Activated naive CD8-positive, alpha-beta T cell treated with anti-CD3 and anti-CD28 coated beads for 36 hours (primary cell): ENCODE measurements around the gene DAB1. TPM values are rescaled to one million over a fixed set of nuclear protein-coding genes. Genes with fewer than 3 reads are reported as not detected.

ENCODE experiments used
- DNase-seq: peaks from one replicate; pipeline ENCODE4 v3.0.0; 2021
- H3K27ac Mint-ChIP-seq: one replicate; pipeline ENCODE4 v1.8.0; 2022; ENCODE audit warnings: mild to moderate bottlenecking, moderate library complexity, mixed read lengths
- H3K27me3 Mint-ChIP-seq: one replicate; pipeline ENCODE4 v1.8.0; 2022; ENCODE audit warnings: mild to moderate bottlenecking, mixed read lengths
- H3K36me3 Mint-ChIP-seq: one replicate; pipeline ENCODE4 v1.8.0; 2021; ENCODE audit warnings: mild to moderate bottlenecking, mixed read lengths
- H3K4me1 Mint-ChIP-seq: one replicate; pipeline ENCODE4 v1.8.0; 2021; ENCODE audit warnings: mixed read lengths
- H3K4me3 Mint-ChIP-seq: one replicate; pipeline ENCODE4 v1.8.0; 2022; ENCODE audit warnings: mild to moderate bottlenecking, moderate library complexity, mixed read lengths
- H3K9me3 Mint-ChIP-seq: one replicate; pipeline ENCODE4 v1.8.0; 2022; ENCODE audit warnings: mixed read lengths
- total RNA-seq, 2 experiments: library from RNA; stranded (reverse); gene quantifications; one replicate each; pipeline ENCODE4 v1.2.3, GENCODE V29; 2021

The DAB1 gene
- total RNA-seq, 2 experiments from 2014 or later = not detected

DNA sequence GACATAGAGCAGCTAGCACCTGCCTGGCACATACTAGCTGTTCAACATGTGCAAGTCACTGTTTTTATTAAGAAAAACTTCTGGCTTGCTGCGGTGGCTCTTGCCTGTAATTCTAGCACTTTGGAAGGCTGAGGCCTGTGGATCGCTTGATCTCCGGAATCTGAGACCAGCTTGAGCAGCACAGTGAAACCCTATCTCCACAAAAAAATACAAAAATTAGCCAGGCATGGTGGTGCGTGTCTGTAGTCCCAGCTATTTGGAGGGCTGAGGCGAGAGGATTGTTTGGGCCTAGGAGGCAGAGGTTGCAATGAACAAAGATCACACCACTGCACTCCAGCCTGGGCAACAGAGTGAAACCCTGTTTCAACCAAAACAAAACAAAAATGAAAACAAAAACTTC, 430.4 kb downstream of the DAB1 start:
- Mint-ChIP-seq H3K27me3 (peaks cover 12% of the 10 kb centered on the region), H3K36me3 (no peaks in the 10 kb centered on the region), H3K4me3 (no peak overlapping the region), H3K9me3 (no peaks in the 10 kb centered on the region), H3K27ac (no peak overlapping the region), H3K4me1 (no peaks in the 10 kb centered on the region)
- DNase-seq = no peak

DNA sequence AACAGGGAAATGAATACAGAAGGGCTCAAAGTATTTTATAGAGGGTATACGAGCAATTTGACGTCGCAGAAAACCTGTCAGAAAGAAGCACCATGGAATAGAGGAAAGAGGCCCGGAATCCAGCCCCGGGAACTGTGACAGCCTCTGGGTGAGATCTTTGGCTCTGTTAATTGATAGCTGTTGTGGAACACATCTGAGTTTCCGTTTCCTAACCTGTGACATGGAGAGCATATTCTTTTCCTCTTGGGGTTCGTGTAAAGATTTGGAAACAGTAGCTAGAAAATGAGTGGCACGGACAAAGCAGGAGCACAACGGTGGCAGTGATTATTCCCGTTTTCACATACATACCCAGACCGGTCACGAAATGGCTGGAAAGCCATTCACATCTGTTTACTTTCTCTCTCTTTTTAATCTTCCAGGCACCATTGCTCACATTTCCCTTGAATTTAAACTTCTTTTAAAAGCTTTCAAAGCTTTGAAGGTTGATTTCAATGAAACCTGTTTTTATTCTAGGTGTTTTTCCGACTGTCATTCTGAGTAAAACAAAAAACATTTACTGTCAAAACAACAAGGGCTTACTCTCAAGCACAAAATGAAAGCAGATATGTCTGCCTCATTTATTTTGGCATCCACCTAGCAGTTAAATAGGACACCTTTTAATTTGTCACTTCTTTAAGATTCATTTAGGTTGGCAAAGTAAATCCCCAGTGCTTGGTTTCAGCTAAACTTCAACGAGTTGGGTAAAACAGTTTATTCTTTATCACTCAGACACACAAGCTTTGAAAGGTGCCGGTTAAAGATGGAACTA, 431.3 kb downstream of the DAB1 start:
- no peaks in the 10 kb centered on the region for H3K36me3 Mint-ChIP-seq
- H3K9me3 Mint-ChIP-seq = no peaks in the 10 kb centered on the region
- DNase-seq = no peak
- peaks cover 12% of the 10 kb centered on the region for H3K27me3 Mint-ChIP-seq
- no peaks in the 10 kb centered on the region for H3K4me1 Mint-ChIP-seq
- H3K4me3 Mint-ChIP-seq = no peak overlapping the region
- no peak overlapping the region for H3K27ac Mint-ChIP-seq

DNA sequence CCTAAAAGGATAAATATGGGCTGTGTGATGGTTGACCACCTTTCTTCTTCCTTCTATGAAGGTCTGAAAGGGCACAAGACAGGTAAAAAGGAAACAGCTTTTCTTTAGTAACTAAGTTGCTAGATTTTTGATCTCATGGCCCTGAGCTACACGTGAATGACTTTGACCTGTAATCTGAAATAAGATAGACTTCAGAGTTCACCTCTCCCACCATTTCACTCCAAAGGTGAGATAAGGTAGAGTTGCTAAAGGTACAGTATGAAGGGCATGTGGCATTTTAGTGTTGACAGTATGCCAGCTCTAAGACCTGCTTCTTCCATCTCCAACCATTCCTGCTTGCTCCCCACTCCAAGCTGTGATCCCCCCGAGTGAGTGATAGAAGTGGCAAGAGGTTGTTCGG, 432.3 kb downstream of the DAB1 start:
- no peak for DNase-seq
- H3K27me3 Mint-ChIP-seq = peaks cover 12% of the 10 kb centered on the region
- H3K36me3 Mint-ChIP-seq = no peaks in the 10 kb centered on the region
- H3K4me3 Mint-ChIP-seq = no peak overlapping the region
- H3K4me1 Mint-ChIP-seq = no peaks in the 10 kb centered on the region
- no peaks in the 10 kb centered on the region for H3K9me3 Mint-ChIP-seq
- H3K27ac Mint-ChIP-seq = no peak overlapping the region

DNA sequence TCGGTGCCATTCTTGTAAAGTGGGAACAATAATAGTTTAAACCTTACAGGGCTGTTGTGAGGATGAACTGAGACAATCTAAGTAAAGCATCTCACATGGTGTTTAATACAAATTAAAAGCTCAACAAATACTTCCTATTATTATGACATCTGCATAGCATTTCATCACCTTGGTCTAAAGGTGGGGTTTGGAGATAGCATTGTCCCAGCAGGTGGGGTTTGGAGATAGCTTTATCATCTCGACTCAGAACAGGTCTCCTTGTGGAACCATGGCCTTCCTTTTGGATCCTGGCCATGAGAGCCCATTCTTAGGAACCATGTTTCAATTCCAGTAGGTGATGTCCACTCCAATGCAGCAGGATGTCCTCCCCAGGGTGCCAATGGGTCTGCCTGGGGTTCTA, 437.5 kb downstream of the DAB1 start:
- no peak overlapping the region for H3K4me3 Mint-ChIP-seq

DNA sequence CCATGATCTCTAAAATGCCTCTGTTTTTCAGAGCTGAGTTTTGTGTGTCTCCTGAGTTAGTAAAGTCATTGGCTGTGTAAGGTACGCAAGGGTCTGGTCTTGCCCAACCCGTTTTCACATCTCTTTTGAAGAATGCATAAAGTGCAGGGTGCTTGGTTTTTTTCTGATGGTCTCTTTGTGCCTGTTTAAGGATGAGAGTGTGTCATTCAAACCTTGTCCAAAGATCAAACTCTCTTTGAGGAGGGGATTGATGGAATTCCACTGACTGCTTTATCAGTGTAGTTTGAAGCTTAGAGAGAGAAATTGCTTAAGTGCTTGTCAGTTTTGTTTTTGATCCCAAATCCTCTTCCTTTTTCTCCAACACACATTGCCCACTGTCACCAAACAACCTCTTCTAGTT, 438.0 kb downstream of the DAB1 start:
- Mint-ChIP-seq H3K36me3 (no peaks in the 10 kb centered on the region), H3K27me3 (peaks cover under 1% of the 10 kb centered on the region), H3K4me3 (no peak overlapping the region), H3K4me1 (no peaks in the 10 kb centered on the region), H3K27ac (no peak overlapping the region), H3K9me3 (no peaks in the 10 kb centered on the region)
- no peak for DNase-seq

More for the DNA sequence above, 437.5 kb downstream of the DAB1 start:
- H3K36me3 Mint-ChIP-seq = no peaks in the 10 kb centered on the region
- no peaks in the 10 kb centered on the region for H3K9me3 Mint-ChIP-seq
- H3K27ac Mint-ChIP-seq = no peak overlapping the region
- H3K27me3 Mint-ChIP-seq = no peaks in the 10 kb centered on the region
- DNase-seq = no peak
- no peaks in the 10 kb centered on the region for H3K4me1 Mint-ChIP-seq

DNA sequence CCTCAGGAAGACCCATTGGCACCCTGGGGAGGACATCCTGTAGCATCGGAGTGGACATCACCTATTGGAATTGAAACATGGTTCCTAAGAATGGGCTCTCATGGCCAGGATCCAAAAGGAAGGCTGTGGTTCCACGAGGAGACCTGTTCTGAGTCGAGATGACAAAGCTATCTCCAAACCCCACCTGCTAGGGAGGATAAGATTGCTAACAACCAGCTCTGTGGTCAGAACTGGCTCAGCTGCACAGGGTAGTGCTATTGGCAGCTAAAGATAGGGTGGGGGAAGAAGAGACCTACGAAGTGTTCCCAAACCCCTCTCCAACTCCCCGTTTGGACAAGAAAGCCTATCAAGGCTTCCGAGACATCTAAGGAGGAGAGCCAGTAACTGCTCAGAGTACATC, 440.4 kb downstream of the DAB1 start:
- H3K36me3 Mint-ChIP-seq = no peaks in the 10 kb centered on the region
- H3K4me3 Mint-ChIP-seq = no peak overlapping the region
- H3K27ac Mint-ChIP-seq = no peak overlapping the region
- H3K27me3 Mint-ChIP-seq = peaks cover 5% of the 10 kb centered on the region
- no peak for DNase-seq
- no peaks in the 10 kb centered on the region for H3K4me1 Mint-ChIP-seq
- H3K9me3 Mint-ChIP-seq = no peaks in the 10 kb centered on the region

DNA sequence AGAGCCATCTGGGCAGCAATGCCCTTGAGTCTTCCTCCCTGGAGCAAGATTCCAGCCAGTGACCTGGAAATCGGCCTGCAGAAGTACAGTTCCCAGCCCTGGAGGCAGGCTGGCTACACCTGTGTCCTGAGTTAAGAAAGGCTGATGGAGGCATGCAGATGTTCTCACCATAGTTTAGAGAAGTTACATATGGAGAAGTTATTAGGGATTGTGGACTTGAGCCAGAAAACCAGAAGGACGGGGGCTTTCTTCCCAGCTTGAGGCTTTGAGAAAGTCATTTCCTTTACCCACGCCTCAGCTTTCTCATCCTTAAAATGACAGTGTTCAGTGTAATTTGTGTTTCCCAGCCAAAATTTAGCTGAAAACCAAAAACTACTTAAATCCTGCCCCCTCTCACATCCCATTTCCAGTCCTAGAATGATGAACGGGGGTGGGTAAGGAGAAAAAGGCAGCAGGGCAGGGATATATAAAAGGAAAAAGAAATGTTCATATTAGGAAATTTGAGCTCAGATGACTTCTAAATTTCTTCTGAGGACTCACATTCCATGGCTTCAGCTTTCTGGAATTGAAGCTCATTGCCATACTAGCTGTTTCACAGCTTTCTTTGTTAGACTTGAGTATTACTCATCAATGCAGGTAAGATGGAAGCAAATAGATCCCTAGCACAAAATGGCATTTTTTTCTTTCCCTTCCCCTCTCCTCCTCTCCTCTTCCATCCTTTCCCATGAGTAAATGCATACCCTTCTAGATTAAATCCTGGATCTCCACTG, 443.7 kb downstream of the DAB1 start:
- H3K27me3 Mint-ChIP-seq = peaks cover 5% of the 10 kb centered on the region
- H3K4me1 Mint-ChIP-seq = no peaks in the 10 kb centered on the region
- no peak for DNase-seq
- no peak overlapping the region for H3K4me3 Mint-ChIP-seq
- H3K9me3 Mint-ChIP-seq = no peaks in the 10 kb centered on the region
- H3K27ac Mint-ChIP-seq = no peak overlapping the region
- H3K36me3 Mint-ChIP-seq = no peaks in the 10 kb centered on the region

DNA sequence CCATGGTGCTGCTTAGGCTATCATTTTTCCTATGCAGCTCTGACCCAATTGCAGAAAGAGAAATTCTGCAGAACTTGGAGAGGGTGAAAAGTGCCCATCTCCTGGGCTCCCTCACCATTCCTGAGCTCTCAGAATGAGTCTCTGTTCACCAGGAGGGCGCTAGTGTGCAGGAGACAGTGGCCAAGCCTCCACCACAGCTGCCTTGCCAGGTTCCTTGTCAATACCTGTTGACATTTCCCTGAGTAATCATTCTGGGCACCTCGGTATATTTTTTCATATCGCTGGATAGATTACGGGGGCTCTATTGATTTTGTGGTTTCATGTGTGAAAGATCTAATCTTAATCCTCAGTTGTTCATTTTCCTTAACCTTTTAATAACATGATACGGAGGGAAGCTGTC, 445.0 kb downstream of the DAB1 start:
- Mint-ChIP-seq H3K27me3 (peaks cover 5% of the 10 kb centered on the region), H3K4me1 (no peaks in the 10 kb centered on the region), H3K27ac (no peak overlapping the region), H3K4me3 (no peak overlapping the region), H3K36me3 (no peaks in the 10 kb centered on the region), H3K9me3 (no peaks in the 10 kb centered on the region)
- no peak for DNase-seq

DNA sequence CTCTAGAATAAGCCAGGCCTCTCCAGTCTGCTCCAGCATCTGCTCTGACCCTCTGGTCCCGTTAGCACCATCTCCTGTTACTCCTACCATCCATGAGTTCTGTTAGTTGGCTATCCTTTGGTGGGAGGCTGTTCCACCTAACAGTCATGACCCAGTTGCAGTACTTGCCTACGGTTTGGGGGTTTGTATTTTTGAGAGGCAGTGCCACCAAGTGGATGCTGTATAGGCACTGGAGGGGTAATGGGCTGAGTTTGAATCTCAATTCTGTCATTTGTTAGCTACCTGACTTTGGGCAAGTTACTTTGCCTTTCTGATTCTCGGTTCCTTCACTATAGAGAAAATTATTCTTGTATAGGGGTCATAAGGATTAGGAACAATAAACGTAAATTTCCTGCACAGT, 445.9 kb downstream of the DAB1 start:
- Mint-ChIP-seq H3K4me1 (no peaks in the 10 kb centered on the region), H3K9me3 (no peaks in the 10 kb centered on the region), H3K36me3 (no peaks in the 10 kb centered on the region), H3K27ac (no peak overlapping the region), H3K27me3 (peaks cover 5% of the 10 kb centered on the region), H3K4me3 (no peak overlapping the region)
- DNase-seq = no peak

DNA sequence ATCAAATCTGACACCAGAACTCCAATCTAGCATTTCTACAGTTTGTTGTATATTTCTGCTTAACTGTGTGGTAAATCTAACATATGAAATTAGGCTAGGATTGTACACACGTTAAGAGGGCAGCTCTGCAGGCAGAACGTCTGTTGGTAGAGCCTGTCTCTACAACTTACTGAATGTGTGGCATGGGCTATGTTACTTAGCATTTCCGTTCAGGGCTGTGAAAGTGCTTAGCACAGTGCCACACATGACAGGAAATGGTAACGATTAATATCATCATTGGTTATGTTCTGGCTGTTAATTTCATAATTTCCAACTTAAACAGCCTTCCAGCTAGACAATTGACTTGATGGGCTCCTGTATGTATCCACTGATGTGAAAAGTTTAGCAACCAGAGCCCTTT, 448.4 kb downstream of the DAB1 start:
- H3K9me3 Mint-ChIP-seq = no peaks in the 10 kb centered on the region
- H3K4me1 Mint-ChIP-seq = no peaks in the 10 kb centered on the region
- H3K27me3 Mint-ChIP-seq = no peaks in the 10 kb centered on the region
- H3K27ac Mint-ChIP-seq = no peak overlapping the region
- no peak overlapping the region for H3K4me3 Mint-ChIP-seq
- no peak for DNase-seq
- H3K36me3 Mint-ChIP-seq = no peaks in the 10 kb centered on the region

DNA sequence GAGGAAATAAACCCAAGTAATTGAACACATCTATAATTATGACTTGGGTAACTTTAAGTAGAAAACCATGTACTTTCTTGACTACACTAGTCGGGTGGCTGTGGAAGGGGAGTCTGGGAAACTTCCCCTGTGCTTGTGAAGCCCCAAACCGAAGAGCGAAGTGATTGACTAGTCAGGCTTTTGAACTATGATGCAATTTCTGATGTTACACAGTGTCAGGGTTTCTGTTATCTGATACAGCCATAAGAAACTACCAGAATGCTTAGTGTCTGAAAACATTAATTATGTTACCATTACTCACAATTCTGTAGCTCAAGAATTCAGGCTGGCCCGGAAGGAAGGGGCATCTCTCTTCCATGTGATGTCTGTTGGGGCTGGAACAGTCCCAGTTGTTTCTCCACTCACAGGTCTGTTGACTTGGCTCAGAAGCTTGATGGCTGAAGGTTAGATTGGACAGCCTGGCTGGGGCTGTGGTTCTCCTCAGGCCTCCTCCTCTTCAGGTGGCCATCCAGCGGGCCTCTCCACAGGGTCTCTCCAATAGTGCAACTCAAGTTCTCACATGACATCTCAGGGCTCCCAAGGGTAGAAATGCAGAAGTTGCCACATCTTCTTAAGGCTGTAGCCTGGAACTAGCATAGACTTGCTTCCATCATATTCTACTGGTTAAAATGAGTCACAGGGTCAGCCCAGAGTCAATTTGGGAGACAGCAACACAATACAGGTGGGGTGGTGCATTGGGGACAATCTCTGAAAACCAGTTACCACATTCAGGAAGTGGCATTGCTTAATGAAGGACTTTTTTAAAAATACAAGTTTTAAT, 449.7 kb downstream of the DAB1 start:
- Mint-ChIP-seq H3K36me3 (no peaks in the 10 kb centered on the region), H3K4me3 (no peak overlapping the region), H3K27me3 (no peaks in the 10 kb centered on the region), H3K9me3 (no peaks in the 10 kb centered on the region), H3K27ac (no peak overlapping the region), H3K4me1 (no peaks in the 10 kb centered on the region)
- no peak for DNase-seq

DNA sequence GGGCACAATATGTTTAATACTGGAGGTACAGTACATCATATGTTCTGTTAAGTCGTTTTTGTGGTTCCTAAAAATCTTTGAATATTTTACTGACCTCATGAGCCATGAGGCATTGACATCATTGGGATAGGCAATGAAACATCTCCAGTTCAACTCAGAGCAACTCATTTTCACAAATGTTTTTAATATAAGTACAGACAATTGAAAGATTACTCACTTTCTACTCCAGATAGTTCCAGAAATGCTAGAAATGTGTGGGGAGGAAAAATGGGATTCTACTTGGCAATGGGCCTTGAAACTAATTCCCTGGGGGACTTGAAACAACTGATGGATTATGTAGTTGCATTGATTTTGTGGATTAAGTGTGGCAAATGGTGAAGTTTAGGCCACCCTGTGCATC, 450.9 kb downstream of the DAB1 start:
- Mint-ChIP-seq H3K4me3 (no peak overlapping the region), H3K9me3 (no peaks in the 10 kb centered on the region), H3K4me1 (no peaks in the 10 kb centered on the region), H3K36me3 (no peaks in the 10 kb centered on the region), H3K27ac (no peak overlapping the region), H3K27me3 (no peaks in the 10 kb centered on the region)
- DNase-seq = no peak

DNA sequence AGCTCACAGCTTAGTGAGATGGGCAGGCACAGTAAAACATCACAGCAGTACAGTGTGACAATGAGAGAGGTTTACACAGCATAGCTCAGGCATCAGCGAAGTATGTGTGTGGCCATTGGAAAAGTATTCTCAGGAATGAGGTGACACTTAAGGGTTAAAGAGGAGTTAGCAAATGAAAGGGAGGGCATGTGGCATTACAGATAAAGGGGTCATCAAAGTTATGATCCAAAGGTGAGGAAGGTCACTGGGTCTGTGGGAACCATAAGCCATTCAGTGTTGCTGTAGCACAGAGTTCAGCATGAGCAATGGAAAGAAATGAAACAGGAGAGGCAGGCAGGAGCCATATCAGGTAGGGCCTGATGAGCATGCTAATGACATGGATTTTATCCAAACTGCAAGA, 453.6 kb downstream of the DAB1 start:
- no peak overlapping the region for H3K27ac Mint-ChIP-seq
- no peak overlapping the region for H3K4me3 Mint-ChIP-seq
- DNase-seq = no peak
- no peaks in the 10 kb centered on the region for H3K9me3 Mint-ChIP-seq
- H3K4me1 Mint-ChIP-seq = no peaks in the 10 kb centered on the region
- no peaks in the 10 kb centered on the region for H3K36me3 Mint-ChIP-seq
- no peaks in the 10 kb centered on the region for H3K27me3 Mint-ChIP-seq

DNA sequence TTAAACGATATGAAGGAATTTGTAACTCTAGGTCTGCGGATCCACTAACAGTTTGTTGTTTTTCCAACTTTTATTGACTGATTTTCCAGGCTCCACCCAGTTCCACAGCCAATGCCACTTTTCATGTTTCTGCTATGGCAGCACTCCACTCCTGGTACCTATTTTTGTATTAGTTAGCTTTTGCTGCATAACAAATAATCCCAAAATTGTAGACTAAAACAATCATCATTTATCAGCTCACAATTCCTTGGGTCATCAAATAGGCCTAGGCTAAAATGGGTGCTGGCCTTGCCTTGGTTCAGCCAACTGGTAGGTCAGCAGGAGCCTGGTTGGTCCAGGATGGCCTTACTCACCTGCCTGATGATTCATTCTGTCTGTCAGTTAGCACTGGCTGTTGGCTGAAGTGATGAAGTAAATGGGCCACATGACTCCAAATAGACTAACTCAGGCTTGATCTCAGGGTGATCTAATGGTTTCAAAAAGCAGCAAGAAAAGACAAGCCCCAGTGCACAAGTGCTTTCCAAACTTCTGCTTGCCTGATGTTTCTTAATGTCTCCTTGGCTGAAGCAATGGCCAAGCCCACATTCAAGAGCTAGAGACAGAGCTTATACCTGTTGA, 454.9 kb downstream of the DAB1 start:
- H3K27me3 Mint-ChIP-seq = no peaks in the 10 kb centered on the region
- H3K4me1 Mint-ChIP-seq = no peaks in the 10 kb centered on the region
- no peak overlapping the region for H3K27ac Mint-ChIP-seq
- H3K4me3 Mint-ChIP-seq = no peak overlapping the region
- no peaks in the 10 kb centered on the region for H3K36me3 Mint-ChIP-seq
- no peaks in the 10 kb centered on the region for H3K9me3 Mint-ChIP-seq
- DNase-seq = no peak
